GM19239 (cell line): ENCODE data around the gene MPDU1.

Experiments
- DNase-seq: peaks from one replicate; pipeline ENCODE4 v3.0.0; 2011; ENCODE audit warnings: low spot score; ENCODE audit not compliant: insufficient read length
- FAIRE-seq: peaks from 2 replicates; lab custom pipeline; 2011; peaks lifted over from hg19 to GRCh38; lab: Jason Lieb, UNC

MPDU1 gene

GRCh38 chr17:7559320-7560171 lies 24.1 kb upstream of the MPDU1 start:
- no peak for DNase-seq
- FAIRE-seq, result peak; percentile 73

- DNase-seq (no peak), FAIRE-seq (no peak)
These were observed 23.3 kb upstream of the MPDU1 start for GRCh38 chr17:7560172-7561027.

GRCh38 chr17:7561028-7561575 lies 22.6 kb upstream of the MPDU1 start:
- peak; percentile 97 for FAIRE-seq
- DNase-seq, result peak; percentile 86

GRCh38 chr17:7561589-7562207 lies 22.0 kb upstream of the MPDU1 start, which contains the start of gene SENP3:
TSS of gene SENP3 (plus strand) at chr17:7561919. CDS start at chr17:7563077, 1,158 bp downstream.
- peak; percentile 90 for DNase-seq
- FAIRE-seq, result no peak

GRCh38 chr17:7562208-7562605 lies 21.4 kb upstream of the MPDU1 start:
- no peak for DNase-seq
- peak; percentile 55 for FAIRE-seq

GRCh38 chr17:7563115-7563869 lies 20.4 kb upstream of the MPDU1 start:
- no peak for DNase-seq
- no peak for FAIRE-seq

GRCh38 chr17:7569571-7569970 lies 14.1 kb upstream of the MPDU1 start:
- no peak for DNase-seq
- no peak for FAIRE-seq

- DNase-seq (no peak), FAIRE-seq (no peak)
These were observed 13.3 kb upstream of the MPDU1 start for GRCh38 chr17:7570351-7570750.

GRCh38 chr17:7572338-7572587 lies 11.4 kb upstream of the MPDU1 start:
- DNase-seq, result no peak
- FAIRE-seq, result peak; percentile 100

- FAIRE-seq, result no peak
These were observed 10.9 kb upstream of the MPDU1 start for GRCh38 chr17:7572588-7573323.

GRCh38 chr17:7573324-7574080 lies 10.2 kb upstream of the MPDU1 start:
- DNase-seq, result peak; percentile 63
- FAIRE-seq, result peak; percentile 86

More at GRCh38 chr17:7572588-7573323, 10.9 kb upstream of the MPDU1 start:
- DNase-seq, result peak; percentile 91

- no peak for DNase-seq
- no peak for FAIRE-seq
These were observed 9.3 kb upstream of the MPDU1 start for GRCh38 chr17:7574176-7574953.

GRCh38 chr17:7575481-7575883 lies 8.2 kb upstream of the MPDU1 start:
- DNase-seq (no peak), FAIRE-seq (no peak)

GRCh38 chr17:7575959-7576358 lies 7.7 kb upstream of the MPDU1 start:
- FAIRE-seq (no peak), DNase-seq (no peak)

- FAIRE-seq (no peak), DNase-seq (no peak)
These were observed 7.2 kb upstream of the MPDU1 start for GRCh38 chr17:7576432-7576937.

- FAIRE-seq, result no peak
- DNase-seq, result no peak
These were observed 6.1 kb upstream of the MPDU1 start for GRCh38 chr17:7577327-7578199.
